Stimulated activated CD8-positive, alpha-beta memory T cell treated with anti-CD3 and anti-CD28 coated beads, Interleukin-7, amount 100 ng/mL, for 1 hour (primary cell): ENCODE data around the gene GLG1.
"Not testable (repeated sequence)": the region's sequence is repeated elsewhere in the genome, so short reads cannot be mapped to it uniquely, and the experiment has no call there.

Source experiments
- DNase-seq, 2 donors: peaks; one replicate each; pipeline ENCODE4 v3.0.0-alpha.2; 2020; ENCODE audit warnings: low read depth in 2 of 2

GLG1 gene

DNA sequence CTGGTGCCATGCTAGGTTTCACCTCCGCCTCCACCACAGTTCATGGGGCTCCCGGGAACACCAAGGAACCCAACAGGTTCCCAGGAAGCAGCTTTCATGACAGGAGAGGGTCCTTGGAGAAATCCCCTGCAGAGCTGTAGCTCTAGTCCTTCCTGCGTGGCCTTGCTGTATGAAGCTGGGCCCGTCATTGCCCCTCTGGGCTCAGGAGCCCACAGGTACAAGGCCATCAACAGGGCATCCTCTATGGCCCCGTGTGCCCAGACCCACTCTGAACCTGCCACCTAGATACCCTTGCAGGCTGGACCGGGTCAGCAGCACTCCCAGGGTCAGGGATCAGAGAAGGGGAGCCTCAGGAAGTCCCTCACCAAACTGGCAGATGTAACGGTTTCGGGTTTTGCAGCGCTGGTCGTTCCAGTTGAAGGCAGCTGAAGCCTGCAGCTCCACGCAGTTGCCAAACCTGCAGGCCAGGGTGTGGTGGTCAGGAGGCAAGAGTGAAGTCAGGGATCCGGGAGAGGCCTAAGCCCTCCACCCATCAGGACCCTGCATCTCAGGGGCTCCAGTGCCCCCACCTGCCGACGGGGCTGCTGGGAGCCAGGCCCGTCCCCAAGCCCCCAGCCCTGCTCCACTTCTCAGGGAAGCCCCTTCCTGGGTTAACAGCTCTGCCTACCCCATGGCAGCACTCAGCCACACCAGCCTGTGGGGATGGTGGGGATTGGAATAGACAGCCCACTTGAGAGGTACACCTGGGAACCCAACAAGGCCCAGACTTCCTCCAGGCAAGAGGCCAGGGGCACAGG is 197.5 kb downstream of the GLG1 start:
- DNase-seq = not testable (repeated sequence)

DNA sequence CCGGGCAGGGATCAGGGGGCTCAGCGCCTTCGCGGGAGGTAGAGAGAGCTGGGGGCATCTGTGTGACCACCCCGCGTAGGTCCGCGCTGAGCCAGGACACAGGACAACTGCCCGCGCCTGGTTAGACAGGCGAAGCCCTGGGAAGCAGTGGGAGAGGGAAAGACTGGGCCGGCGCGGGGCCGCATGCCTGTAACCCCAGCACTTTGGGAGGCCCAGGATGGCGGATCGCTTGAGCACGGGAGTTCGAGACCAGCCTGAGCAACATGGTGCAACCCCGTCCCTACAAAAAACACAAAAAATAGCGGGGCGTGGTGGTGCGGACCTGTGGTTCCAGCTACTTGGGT is 199.6 kb downstream of the GLG1 start:
- not testable (repeated sequence) for DNase-seq

DNA sequence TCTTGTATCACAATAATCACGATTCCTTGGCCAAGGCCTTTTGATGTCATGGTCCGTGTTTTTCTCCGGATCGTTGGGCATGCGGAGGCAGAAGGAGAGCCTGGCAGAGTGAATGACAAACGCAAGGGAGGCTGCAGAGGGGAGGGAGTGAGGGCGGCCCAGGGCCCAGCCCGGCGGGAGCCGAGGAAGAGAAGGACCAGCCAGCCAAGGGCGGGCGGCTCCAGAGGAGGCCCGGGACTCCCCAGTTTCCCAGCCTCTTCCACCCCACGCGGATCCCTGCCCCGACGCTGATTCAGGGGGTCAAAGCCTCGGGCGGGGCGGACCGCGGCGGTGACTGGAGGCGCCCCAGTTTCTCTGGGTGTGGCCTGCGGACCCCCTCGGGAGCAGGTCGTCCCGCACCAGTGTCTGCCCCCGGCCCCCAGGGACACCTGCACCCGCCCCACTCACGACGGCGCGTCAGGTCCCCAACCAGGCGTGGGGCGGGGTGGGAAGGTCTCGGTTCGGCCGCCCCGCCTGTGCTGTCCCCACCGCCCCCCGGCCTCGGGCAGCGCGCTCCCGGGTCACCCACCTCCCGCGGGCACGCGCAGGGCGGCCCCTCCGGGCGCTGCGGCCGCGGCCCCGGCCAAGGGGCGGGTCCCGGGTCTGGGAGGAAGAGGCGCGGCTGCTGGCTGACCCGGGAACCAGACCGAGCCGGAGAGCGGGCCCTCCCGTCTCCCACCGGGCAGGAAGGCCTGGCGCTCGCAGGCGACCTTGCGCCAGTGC is 200.1 kb downstream of the GLG1 start:
- DNase-seq = not testable (repeated sequence)

DNA sequence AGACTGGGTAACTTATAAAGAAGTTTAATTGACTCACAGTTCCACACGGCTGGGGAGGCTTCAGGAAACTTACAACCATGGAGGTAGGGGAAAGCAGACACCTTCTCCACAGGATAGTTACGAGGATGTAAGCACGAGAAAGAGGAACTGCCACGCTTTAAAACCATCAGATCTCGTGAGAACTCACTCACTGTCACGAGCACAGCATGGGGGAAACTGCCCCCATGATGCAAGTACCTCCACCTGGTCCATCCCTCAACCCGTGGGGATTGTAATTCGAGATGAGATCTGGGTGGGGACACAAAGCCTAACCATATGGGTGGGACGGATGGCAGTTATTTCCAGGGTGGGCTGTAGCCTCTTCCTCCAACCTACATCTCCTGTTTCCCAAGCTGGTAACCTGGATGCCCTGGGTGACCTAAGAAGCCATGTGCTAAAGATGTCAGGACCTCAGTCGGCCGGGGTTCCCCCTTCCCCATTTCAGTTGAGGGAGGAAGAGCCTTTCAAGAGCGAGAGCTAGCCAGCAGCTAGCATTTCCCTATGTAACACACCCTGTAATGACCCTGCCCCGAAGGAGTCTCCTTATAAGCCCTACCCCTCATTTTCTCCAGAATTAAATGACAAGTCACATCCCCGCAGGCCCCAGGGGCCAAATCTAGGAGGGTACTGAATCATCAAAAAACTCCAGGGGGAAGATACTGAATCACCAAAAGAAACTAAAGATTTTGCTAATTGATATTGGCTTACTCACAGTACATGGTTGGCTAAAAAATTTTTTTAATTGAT is 202.6 kb downstream of the GLG1 start:
- DNase-seq = not testable (repeated sequence)

DNA sequence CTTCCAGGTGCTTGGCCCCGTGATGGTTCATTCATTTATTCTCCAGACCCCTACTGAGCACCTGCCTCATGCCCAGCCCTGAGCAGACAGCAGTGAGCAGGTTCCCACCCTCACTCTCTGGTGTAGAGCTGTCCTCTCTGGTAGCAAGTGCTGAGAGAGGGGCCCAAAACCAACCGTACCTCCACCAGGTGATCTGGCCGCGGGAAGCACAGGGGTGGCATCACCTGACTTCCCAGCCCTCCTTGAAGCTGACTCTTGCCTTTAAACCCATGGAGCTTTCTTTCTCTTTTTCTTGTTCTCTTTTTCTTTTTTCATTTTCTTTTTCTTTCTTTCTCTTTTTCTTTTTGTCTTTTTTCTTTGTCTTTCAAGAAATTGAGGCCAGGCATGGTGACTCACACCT is 206.7 kb downstream of the GLG1 start:
- DNase-seq = not testable (repeated sequence)

DNA sequence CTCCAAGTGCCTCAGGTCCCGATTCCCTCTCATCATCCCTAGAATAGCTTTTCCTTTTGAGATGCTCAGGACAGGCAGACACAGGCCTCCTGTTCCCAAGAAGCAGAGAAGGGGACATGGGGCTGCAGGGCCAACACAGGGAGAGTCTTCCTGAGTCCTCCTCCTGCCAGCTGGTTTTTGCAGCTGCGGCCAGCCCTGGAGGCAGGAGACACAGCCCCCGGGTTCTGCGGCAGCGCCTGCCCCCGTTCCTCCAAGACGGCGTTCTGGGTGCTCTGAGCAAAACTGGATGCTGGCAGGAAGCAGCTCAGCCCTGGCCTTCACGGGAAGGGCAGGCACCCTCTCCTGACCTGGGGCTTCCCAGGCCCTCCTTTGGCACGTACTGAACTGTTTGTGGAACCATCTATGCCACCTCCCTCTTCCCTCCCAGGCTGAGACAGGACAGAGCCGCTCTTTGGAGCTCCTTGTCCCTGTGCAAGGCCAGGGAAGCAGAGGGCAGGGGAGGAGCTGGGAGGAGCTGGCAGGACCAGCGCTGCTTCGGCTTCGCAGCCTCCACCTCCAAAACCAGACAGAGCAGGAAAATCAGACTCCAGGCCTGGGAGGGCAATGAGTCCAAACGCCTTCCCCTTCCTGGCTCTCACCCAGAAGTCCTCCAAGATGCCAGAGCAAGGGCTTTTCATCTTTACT is 208.6 kb downstream of the GLG1 start:
- not testable (repeated sequence) for DNase-seq
